HG02852 (cell line): ENCODE measurements around the gene XRCC4.
"Not testable (repeated sequence)": the region's sequence is repeated elsewhere in the genome, so short reads cannot be mapped to it uniquely, and the experiment has no call there.

Experiments used
- ATAC-seq: cut with Tn5 transposase; IDR thresholded peaks from one replicate; pipeline ENCODE4 v1.9.1; 2021; ENCODE audit warnings: mild to moderate bottlenecking, moderate library complexity; ENCODE audit not compliant: unreplicated experiment

The XRCC4 gene

DNA sequence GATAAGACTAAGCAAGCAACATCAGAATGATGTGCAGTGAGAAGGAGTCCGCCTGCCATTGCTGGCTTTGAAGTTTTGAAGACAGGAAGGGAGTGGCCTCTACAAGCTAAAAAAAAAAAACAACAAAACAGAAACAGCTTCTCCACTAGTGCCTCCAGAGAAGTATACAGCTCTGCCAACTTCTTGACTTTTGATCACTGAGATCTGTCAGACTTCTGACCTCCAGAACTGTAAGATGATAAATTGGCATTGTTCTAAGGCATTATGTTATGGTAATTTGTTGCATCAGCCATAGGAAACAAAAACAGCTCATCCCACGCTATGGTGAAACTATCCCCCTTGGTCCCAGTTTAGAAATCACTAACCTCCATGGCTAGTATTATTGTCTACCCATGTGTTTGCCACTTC, 263.2 kb downstream of the XRCC4 start:
- ATAC-seq: peak; percentile 70

DNA sequence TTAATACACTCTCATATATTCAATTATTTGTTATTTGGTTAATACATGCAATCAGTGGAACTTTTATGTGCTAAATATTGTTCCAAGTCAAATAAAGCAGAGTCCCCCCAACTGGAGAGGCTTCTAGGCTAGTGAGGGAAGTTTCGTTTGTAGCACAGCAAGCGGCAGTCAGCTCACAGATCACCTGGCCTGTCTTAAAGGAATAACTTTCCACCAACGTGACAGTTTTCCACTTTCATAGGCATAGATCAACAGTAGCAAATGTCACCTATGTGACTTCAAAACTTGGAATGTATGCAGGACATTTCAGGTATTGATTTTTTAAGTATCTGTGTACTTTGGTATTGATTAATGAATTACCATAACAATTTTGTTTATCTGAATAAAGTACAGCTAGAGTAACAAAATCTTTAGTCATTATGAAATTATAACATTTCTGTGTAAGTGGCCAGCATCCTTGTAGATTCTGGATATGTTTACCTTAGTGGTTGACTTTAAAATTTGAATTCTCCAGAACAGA, 264.5 kb downstream of the XRCC4 start:
- no peak for ATAC-seq

DNA sequence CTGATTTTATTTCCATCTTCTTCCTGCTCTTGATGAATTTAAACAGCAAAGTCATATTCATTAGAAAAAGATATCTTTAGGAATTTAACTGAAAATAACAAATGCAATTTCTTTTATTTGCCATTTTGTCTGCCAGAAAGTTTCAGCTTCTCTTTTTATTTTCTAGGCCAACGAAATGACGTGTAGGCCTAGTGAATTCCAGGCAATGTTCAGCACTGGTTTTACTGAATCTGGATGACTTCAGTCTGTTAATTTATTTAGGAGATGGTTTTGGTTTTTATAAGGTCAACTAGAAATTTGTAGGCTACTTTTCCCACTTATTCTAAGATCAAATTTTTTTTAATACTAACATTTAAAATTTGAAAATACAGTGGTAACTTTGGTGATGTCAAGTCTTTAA, 265.1 kb downstream of the XRCC4 start:
- no peak for ATAC-seq

DNA sequence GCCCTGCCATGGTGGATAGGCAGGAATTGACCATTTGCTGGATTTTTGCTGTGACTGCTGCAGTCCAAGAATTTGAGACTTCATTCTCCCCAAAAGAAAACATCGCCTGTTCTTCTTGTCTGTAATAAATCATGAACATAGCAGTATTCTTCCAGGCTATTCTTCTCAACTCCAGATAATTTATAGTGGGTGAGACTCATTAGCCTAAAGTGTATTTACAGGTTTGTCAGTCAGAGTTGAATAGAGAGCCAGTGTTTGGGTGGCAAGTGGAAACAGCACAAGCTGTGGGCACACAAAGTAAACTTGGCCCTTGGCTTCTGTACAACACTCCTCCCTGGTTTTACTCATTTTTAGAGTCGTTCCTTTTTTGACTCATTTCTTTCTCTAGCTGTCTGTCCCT, 266.0 kb downstream of the XRCC4 start:
- no peak for ATAC-seq

DNA sequence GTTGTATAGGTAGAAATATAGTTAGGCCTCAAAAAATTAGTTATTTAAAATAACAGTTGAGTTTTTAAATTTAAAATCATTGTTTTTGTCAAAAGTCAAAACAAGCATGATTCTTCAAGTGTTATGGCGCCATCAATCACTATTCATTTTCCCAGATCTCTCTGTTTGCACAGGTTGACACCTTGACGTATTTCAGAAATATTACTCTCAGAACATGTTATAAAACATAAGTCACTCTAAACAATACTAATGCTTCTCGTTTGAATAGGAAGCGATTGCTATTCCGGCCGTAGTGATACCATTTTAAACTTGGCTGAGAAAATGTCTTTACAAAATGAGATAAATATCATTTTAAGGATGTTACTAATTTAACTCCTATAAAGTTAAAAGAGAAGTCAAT, 268.1 kb downstream of the XRCC4 start:
- ATAC-seq: no peak

DNA sequence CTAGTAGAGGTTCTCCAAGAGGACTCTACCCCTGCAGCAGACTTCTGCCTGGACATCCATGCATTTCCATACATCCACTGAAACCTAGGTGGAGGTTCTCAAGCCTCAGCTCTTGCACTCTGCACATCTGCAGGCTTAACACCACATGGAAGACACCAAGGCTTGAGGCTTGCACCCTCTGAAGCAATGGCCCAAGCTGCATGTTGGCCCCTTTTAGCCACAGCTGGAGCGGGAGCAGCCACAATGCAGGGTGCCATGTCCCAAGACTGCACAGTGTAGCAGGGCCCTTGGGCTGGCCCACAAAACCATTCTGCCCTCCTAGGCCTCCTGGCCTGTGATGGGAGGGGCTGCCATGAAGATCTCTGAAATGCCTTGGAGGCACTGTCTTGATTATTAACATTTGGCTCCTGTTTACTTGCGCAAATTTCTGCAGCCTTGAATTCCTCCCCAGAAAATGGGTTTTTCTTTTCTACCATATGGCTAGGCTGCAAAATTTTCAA, 271.0 kb downstream of the XRCC4 start:
- ATAC-seq: no peak

DNA sequence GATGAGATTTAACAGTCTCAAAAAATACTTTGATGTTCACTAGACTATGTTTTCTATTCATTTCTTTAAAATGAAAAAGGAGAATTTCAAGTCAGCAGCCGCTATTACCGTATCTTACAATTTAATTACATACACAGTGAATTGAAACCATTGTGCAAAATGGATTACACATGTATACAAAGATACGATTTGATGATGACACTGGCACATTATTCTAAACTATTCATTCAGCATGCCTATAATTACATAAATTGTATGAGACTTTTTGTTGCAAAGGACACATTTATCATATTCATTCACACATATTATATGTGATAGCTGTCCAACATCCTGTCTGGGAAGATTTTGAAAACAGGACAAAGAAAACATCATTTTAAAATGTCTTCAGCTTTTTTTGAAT, 275.9 kb downstream of the XRCC4 start:
- no peak for ATAC-seq

DNA sequence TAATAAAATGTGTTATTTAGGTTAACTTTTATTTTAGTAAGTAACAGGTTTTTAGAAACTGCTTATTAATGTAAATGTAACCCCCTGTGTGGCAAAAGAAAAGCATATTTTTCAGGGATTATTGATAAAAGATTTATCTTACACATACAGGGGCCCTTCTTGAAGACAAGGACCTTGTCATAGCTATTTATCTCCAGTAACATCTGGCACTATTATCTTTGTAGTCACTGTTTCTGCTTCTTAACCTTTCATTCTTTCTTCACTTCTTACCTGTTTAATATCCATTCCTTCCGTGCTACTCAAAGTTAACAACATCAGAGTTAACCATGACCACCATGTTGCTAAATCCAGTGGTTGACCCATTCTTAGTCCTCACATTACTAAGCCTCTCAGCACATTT, 276.4 kb downstream of the XRCC4 start:
- no peak for ATAC-seq

DNA sequence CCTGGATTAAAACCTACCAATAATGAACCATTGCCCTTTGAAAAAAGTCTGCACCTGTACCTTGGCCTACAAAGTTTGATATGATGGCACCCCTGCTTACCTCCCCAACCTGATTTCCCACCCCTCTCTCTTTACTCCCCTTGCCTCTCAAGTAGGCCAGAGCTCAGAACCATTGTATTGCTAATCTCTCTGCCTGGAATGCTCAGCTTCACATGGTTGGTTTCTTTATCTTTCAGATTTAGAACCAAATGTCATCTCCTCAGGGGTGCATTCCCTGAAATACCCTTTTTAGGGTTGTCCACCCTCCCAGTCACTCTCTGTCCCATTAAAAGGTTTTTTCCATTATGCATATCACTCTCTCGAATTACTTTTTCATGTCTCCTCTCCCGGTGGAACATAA, 277.6 kb downstream of the XRCC4 start:
- ATAC-seq: no peak

DNA sequence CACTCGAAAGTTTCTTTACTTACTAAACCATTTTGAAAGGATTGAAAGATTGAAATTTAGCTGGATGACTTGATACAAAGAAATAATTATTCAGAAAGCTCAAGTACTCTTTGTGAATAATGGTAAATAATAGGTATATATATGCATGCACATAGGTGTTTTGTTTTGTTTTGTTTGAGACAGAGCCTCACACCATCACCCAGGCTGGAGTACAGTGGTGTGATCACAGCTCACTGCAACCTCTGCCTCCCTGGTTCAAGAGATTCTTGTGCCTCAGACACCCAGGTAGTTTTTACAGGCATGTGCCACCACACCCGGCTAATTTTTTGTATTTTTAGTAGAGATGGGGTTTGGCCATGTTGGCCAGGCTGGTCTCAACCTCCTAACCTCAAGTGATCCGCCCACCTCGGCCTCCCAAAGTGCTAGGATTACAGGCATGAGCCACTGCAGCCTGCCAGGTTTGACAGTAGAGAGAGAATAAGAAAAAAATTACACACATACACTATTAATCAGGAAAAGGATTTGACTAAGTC, 278.2 kb downstream of the XRCC4 start:
- ATAC-seq: not testable (repeated sequence)

DNA sequence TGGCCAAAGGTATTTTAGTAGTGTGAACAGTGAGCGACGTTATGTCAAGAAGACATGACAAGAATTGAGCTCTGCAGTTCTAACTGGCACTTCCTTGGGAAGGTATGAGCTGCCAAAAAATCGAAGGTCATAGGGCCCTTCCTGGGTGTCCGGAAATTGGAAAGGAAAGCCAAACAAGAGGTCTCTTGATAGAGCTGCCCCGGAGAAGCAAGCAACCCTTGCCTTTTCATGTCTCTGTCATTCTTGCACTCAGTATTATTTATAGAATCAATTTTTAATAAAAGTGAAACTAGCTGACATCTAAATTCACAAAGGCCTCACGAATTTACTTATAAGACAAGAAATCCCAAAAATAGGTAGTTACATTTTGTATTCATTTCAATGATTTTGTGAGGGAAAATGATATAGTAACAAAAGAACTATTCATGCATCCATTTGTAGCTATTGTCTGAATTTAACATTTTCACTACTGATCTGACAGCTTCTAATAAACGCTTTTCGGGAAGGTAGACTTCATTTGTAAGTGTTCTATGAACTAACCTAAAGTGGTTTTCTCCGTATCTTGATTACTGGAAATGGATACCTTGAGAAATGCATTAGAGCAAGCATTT, 280.4 kb downstream of the XRCC4 start:
- peak; percentile 80 for ATAC-seq

DNA sequence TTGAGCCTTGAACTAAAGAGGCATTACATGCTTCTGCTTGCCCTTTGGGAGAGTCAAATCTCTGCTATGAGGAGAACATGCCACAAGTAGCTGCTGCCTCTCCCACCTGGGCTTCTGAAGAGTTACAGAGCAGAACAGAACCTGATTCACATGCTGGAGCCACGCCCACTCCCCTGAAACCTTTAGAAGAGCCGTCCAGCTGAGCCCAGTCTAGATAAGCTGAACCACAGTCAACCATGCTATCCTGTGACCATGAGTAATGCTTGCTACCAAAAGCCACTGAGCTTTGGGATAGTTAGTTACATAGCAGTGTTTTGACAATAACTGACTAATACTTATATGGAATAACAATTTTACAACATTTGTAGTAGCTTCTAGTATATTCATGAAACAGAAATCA, 283.2 kb downstream of the XRCC4 start:
- ATAC-seq: no peak

DNA sequence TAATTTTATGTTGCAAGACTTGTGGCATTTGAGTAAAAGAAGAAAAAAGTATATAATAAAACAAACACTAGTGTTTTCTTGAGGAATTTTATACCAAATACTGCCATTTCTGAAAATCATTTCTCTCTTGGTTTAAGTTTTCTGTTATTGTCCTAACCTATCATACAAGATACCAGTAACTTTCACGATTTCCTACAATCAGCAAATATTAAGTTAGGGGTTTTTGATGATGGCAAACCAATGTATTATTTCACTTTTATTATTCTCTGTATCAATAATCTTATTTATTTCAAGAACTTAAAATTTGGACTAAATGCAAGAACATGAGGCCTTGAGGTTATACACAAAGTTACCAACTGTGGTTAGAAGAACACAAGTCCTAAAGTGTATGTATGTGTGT, 285.2 kb downstream of the XRCC4 start:
- no peak for ATAC-seq

DNA sequence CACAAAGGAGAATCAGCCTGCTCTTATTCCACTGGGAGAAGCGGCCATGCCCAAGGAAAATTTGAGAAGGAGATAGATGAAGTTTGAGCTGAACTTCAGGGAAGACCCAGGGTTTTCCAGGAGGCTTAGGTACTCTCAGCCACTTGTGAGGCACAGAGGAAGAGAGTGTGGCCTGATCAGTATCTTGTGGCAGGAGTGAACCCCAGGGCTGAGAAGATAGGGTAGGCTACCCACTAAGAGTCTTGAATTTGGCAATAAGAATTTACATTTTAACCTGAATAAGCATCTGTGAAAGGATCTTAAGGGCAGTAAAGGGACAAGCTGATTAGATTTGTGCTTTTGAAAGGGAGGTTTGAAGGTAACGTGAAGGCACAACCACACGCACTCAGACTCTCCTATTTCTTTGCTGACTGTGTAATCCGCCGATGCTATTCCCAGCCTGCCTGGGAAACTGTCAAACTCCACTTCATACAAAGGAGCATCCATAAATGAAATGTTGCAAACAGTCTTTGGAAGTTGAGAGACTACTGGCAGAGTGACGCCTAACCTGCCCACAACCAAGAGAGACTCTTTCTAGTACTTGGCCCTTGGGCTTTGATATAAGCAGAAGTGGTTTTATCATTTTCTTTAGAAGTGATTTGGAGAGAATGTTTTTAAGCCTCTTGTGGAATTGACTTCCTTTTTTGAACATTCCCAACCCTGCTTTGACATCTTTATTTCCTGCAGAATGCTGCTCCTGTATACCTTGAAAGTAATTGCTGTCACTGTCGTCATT, 286.0 kb downstream of the XRCC4 start:
- no peak for ATAC-seq

DNA sequence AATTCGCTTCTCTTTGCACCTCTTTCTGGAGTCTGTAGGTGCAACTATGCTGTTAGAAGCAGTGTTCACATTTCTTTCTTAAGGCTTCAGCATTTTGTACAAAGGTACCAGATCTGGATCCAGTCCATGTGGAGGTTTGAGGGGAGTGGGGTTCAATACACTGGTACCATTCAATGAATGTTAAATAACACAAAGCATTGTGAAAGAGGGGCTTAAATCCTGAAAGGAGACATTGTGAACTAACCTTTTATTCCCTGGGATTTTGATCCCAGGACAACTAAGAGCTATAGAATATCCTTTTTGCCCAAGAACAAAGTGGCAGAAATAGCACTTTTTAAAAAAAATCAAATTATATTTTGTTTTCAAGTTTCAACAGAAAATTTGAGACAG, 286.5 kb downstream of the XRCC4 start:
- ATAC-seq: no peak

DNA sequence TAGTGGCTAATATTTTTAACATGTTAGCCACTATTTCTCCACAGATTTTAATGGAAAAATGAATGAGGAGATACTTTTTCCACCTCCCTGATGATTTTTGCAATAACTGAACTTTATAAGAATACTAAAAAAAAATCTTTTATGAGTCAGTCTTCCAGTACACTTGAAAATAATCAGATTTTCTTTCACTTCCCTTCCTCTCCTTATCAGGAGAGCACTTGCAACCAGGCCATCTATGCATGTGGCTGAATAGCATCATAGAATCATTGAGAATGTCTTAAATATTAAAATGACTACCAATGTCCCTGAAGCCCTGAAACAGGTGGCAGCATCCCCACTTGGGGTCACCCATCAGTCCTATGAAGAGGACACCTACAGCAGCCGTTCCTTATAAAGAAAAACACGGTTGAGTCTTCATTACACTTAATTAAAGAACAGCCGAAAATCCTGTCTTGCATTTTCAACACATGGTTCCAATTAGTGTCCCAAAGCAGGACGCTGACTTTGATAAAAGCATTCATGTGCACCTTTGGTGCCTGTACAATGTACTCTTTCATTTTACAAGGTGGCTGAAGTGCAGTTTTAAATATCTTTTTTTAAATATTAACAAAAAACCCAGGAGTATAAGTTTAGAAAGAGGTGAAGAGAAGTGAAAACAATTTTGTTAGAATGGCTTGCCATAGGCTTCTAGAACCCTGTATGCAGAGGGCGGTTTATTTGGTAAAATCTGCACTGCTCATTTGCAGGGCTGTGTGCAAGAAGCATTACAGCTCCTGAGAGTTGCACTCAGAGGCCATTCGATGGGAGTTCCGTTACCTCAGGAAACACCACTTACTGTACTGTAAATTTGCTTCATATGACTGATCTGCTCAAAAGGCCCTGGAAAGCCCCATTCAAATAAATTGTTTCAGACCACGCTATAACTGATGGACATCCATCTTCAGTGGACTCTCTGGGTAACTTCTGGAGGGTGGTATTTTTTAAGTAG, 287.3 kb downstream of the XRCC4 start:
- peak; percentile 75 for ATAC-seq

DNA sequence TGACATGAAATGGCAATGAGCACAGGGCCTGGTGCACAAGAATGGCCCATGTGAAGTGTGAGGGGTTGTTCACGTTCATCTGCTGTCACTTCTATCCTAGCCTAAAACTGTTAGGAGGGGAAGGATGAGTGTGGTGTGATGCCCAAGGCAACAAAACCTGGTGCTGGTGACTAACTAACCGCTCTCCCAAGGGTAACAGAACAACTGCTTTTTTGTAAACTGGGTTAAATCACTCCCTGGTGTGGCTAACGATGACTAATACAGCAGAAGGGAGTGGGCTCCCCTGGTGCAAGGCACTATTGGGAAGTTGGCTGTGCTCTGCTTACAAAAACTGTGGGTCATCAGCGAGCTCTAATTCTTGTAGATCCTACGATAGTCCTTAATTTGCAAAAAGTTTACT, 291.0 kb downstream of the XRCC4 start:
- peak; percentile 28 for ATAC-seq

DNA sequence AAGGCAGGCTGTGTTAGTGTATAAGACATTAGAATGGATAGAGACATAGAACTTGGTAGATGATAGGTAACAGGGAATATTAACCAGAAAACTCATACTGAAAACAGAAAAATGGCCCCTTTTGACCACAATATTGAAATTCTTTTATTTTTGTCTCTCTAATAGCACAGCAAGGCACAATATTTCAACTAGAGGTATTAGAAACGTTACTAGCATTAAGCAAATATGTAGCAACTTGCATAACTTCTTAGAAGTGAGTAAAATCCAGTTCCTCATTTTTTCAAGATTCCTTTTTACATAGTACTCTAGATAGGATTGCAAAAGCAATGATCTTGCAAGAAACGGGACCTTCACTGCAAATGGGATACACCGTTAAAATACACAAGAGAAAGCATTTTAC, 291.5 kb downstream of the XRCC4 start:
- peak; percentile 51 for ATAC-seq

DNA sequence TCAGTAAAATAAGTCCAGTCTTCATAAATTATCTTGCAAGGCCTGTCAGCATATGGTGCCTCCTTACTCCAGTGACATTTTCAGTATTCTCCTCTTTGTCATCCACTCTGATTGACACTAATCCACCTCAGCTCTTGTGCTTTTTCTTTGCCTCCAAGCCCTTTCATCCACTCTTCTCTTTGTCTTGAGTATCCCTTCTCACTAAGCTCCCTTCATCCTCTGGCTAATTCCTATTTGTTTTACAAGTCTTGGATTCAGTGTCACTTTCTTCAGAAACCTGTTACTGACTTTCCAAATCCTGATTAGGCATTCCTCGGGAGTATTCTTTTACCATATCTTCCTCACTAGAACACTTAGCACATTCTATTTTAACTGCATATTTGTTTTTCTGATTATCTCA, 293.6 kb downstream of the XRCC4 start:
- no peak for ATAC-seq

DNA sequence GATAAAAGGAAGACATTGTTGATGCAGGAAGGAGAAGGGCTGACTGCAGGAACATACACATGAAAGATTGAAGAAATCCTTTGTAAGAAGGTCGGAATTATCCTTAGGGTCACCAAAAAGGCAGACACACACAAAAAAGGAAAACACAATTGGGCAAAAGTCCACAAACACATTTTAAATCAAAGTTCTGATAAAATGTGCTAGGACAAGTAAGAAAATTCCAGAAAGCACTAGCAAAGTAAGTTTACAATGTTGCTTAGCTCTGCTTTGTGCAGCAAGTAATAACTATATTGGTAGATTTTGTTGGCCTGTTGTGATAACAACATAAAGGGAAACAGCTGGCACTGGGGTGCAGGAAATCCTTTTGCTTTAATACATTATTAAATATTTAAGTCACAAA, 294.4 kb downstream of the XRCC4 start:
- ATAC-seq: no peak

DNA sequence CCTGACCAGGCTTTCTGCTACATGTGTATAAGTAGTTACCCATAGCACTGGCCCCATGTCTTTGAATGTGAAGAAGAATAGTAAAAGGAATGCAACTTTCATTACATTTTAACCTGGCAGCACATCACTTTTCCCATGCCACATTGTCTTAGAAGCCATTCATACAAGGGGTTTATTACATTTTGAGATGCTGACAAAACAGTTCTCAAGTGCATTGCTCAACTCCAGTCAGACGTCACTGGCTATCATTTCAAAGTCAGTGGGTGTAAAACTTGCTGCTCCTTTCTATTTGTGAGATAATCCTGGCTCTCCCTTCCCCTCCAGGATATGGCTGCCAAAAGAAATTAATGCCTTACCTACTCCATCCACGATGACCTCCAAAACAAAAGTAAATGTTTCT, 297.2 kb downstream of the XRCC4 start:
- ATAC-seq: no peak
